Karpas-422 (cell line): ENCODE measurements around the gene ELAC2. TPM values are rescaled to one million over a fixed set of nuclear protein-coding genes. Genes with fewer than 3 reads are reported as not detected.

Experiments used
- DNase-seq: peaks from one replicate; pipeline ENCODE4 v3.0.0-alpha.2; 2015
- H2AFZ ChIP-seq: fragments of 200-600 bp; sonication (generic); 2 replicates; pipeline ENCODE4 v1.6.1; 2014; ENCODE audit warnings: antibody characterized with exemption, low read length, mixed read lengths
- H3K27ac ChIP-seq: fragments of 200-600 bp; sonication (generic); 2 replicates; pipeline ENCODE4 v1.5.1; 2014; ENCODE audit warnings: mild to moderate bottlenecking, low read length, moderate library complexity
- H3K27me3 ChIP-seq: fragments of 200-600 bp; sonication (generic); 2 replicates; pipeline ENCODE4 v1.6.1; 2014; ENCODE audit warnings: low read length, mixed read lengths
- H3K36me3 ChIP-seq: fragments of 200-600 bp; sonication (generic); 2 replicates; pipeline ENCODE4 v1.6.1; 2014; ENCODE audit warnings: low read length, mixed read lengths; ENCODE audit not compliant: insufficient read depth
- H3K4me1 ChIP-seq: fragments of 200-600 bp; sonication (generic); 2 replicates; pipeline ENCODE4 v1.6.1; 2014; ENCODE audit warnings: mild to moderate bottlenecking, low read length, mixed read lengths
- H3K4me2 ChIP-seq: fragments of 200-600 bp; sonication (generic); 2 replicates; pipeline ENCODE4 v1.6.1; 2014; ENCODE audit warnings: low read length, low read depth, mild to moderate bottlenecking; ENCODE audit not compliant: poor library complexity, severe bottlenecking
- H3K4me3 ChIP-seq: fragments of 200-600 bp; sonication (generic); 2 replicates; pipeline ENCODE4 v1.5.1; 2014; ENCODE audit warnings: mild to moderate bottlenecking, antibody characterized with exemption, low read length, mixed read lengths
- H3K79me2 ChIP-seq: fragments of 200-600 bp; sonication (generic); 2 replicates; pipeline ENCODE4 v1.6.1; 2014; ENCODE audit warnings: mild to moderate bottlenecking, low read length, mixed read lengths
- H3K9ac ChIP-seq: fragments of 200-600 bp; sonication (generic); 2 replicates; pipeline ENCODE4 v1.6.0; 2014; ENCODE audit warnings: low read length
- H3K9me2 ChIP-seq: fragments of 200-600 bp; sonication (generic), shearing (Covaris generic); replicated peaks from 2 replicates; pipeline ENCODE4 v1.6.0; 2014; ENCODE audit warnings: mild to moderate bottlenecking, low read length, moderate library complexity; ENCODE audit not compliant: insufficient read depth
- H3K9me3 ChIP-seq: fragments of 300-700, 200-600 bp; sonication (generic); 2 replicates; pipeline ENCODE4 v1.6.1; 2014; ENCODE audit warnings: low read length, mixed read lengths
- H4K20me1 ChIP-seq: fragments of 200-600 bp; sonication (generic); 2 replicates; pipeline ENCODE4 v1.6.1; 2014; ENCODE audit warnings: mild to moderate bottlenecking, antibody characterized with exemption, low read length, low read depth; ENCODE audit not compliant: insufficient read depth
- total RNA-seq: library from RNA; depleted of rRNA; stranded (reverse); fragments of >200 nt; shearing (Covaris generic); gene quantifications from 2 replicates; pipeline ENCODE4 v1.2.3, GENCODE V29; 2014; ENCODE audit warnings: low replicate concordance

The ELAC2 gene
- total RNA-seq, 1 experiment from 2014 or later: 126 TPM

DNA sequence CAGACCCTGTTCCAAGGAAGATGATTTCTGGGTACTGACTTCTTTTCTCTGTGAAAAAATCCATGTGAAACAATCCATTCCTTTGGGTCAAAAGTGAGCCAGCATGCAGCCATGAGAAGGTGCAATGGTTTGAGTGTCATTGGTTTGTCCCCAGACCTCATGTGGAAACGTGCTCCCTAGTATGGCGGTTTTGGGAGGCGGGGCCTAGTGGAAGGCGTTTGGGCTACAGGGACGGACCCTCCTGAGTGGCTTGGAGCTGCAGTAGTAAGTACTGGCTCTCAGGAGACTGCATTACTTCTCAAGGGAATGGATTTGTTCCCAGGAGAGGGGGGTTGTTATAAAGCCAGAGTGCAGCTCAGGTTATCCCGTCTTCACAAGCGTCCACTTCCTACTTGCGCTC, 19.4 kb downstream of the ELAC2 start:
- no peak overlapping the region for H3K4me3 ChIP-seq
- H3K27ac ChIP-seq: no peak overlapping the region
- no peaks in the 10 kb centered on the region; the same call in 1 of the 2 replicates for H3K4me1 ChIP-seq
- no peak overlapping the region for H2AFZ ChIP-seq
- no peaks in the 10 kb centered on the region for H3K9me2 ChIP-seq
- H4K20me1 ChIP-seq: no peaks in the 10 kb centered on the region
- H3K4me2 ChIP-seq: no peak overlapping the region
- peaks cover 53% of the 10 kb centered on the region for H3K36me3 ChIP-seq
- no peaks in the 10 kb centered on the region for H3K9me3 ChIP-seq
- no peak overlapping the region for H3K9ac ChIP-seq
- peaks cover 10% of the 10 kb centered on the region; the same call in 1 of the 2 replicates for H3K79me2 ChIP-seq
- no peak for DNase-seq
- no peaks in the 10 kb centered on the region for H3K27me3 ChIP-seq

DNA sequence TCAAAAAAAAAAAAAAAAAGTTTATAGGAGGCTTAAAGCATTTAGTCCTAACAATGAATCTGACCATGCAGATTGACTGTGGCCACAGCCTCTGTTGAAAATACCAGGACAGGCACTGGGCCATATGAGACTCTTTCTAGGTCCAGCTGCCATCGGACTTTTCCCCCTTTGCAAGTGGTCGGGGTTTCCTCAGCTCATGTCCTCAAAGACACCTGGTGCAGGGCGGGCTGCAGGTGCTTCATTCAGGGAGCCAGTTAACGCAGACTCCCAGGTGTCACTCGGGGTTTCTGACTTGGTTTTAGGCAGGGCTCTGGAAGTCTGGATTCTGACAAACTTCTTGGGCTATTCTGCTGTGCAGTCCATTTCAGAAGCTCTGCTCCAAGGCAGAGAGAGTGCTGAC, 20.9 kb downstream of the ELAC2 start:
- Histone ChIP-seq H3K9me2 (no peaks in the 10 kb centered on the region), H3K79me2 (peaks cover 2% of the 10 kb centered on the region; the same call in 1 of the 2 replicates), H3K27ac (no peak overlapping the region), H3K36me3 (peaks cover 53% of the 10 kb centered on the region), H3K4me2 (no peak overlapping the region), H3K27me3 (no peaks in the 10 kb centered on the region), H3K9me3 (no peaks in the 10 kb centered on the region), H3K4me1 (no peaks in the 10 kb centered on the region; the same call in 1 of the 2 replicates), H2AFZ (no peak overlapping the region), H3K4me3 (no peak overlapping the region), H3K9ac (no peak overlapping the region), H4K20me1 (no peaks in the 10 kb centered on the region)
- DNase-seq: no peak

DNA sequence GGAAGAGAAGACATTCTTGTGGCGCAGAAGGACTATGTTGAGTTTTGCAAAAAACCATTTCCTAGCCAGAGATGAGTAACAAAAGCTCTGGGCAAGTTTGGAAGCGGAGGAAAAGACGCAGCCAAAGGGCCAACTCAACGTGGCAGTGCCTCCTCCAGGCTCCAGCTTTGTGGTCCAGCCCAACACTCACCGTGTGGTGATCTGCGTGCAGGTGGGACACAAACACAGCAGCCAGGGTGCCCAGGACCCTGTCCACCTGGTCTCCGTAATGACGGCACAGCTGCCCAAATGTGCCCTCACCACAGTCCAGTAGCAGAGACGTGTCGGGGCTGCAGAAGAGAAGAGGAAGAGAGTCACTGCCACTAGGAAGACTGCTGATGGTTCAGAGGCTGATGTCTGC, 21.5 kb downstream of the ELAC2 start:
- Histone ChIP-seq H3K27ac (no peak overlapping the region), H3K79me2 (no peaks in the 10 kb centered on the region), H2AFZ (no peak overlapping the region), H3K9ac (no peak overlapping the region), H3K4me3 (no peak overlapping the region), H3K4me1 (peaks cover 5% of the 10 kb centered on the region), H3K27me3 (no peaks in the 10 kb centered on the region), H3K9me2 (no peaks in the 10 kb centered on the region), H4K20me1 (no peaks in the 10 kb centered on the region), H3K9me3 (no peaks in the 10 kb centered on the region), H3K4me2 (no peak overlapping the region), H3K36me3 (peaks cover 54% of the 10 kb centered on the region)
- no peak for DNase-seq

DNA sequence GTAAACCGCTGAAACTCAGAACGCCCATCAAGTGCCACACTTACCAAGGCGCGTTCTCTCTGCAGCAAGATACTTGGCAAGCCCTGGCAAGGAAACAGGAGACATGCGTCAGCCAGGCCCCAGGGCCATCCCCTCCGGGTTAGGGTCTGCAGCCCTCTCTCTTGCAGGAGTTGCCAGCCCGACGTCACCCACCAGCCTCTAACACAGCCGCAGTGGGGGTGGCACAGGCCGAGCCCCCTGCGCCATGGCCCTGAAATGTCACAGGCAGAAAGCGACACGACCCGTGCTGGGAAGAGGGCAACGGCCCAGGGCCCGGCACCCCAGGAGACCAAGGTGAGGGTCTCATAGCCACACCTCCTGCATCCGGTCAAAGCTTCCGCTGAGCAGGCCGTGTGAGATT, 21.9 kb downstream of the ELAC2 start:
- Histone ChIP-seq H3K27ac (no peak overlapping the region), H3K27me3 (no peaks in the 10 kb centered on the region), H3K4me2 (no peak overlapping the region), H3K36me3 (peaks cover 55% of the 10 kb centered on the region), H3K4me1 (peaks cover 8% of the 10 kb centered on the region), H3K4me3 (no peak overlapping the region), H4K20me1 (no peaks in the 10 kb centered on the region), H3K79me2 (no peaks in the 10 kb centered on the region), H3K9me3 (no peaks in the 10 kb centered on the region), H3K9ac (no peak overlapping the region), H2AFZ (no peak overlapping the region), H3K9me2 (no peaks in the 10 kb centered on the region)
- DNase-seq: no peak

DNA sequence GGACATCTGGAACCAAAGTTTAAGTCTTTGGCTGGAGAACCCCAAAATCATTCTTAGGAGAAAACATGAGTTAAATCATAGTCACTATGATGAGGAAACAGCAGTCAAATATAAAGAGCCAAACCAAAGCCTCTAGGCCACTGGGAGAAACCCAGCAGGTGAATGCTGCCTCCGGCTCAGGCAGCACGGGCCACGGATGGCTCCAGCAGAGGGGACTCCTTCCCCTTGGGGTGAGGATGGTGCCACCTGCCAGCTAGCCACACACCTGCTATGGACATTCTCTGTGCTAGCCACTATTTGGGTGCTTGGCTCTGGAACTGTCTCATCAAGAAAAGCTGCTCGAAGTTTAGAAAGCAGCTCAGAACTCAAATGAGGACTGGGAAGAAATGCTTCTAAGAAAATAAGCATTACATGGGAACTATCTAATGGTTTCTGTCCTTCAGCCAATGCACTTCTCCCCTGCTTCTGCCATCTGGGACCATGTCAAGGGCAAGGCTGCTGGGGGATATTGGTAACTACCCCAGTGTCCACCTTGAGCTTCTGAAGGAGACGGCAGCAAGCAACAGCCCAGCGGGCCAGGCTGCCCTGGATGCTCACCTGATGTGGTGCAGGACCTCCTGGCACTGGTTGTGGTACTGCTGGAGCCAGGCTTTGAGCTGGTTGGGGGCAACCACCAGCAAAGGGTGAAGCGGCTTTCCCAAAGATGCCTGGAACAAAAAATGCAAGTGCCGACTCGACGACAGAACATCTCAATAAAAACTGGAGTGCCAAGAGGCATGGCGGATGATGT, 22.5 kb downstream of the ELAC2 start:
- Histone ChIP-seq H2AFZ (no peak overlapping the region), H4K20me1 (no peaks in the 10 kb centered on the region), H3K9me3 (no peaks in the 10 kb centered on the region), H3K4me1 (peaks cover 13% of the 10 kb centered on the region), H3K9me2 (no peaks in the 10 kb centered on the region), H3K9ac (no peak overlapping the region), H3K36me3 (peaks cover 57% of the 10 kb centered on the region), H3K27me3 (no peaks in the 10 kb centered on the region), H3K4me3 (no peak overlapping the region), H3K79me2 (no peaks in the 10 kb centered on the region), H3K4me2 (no peak overlapping the region), H3K27ac (no peak overlapping the region)
- no peak for DNase-seq

DNA sequence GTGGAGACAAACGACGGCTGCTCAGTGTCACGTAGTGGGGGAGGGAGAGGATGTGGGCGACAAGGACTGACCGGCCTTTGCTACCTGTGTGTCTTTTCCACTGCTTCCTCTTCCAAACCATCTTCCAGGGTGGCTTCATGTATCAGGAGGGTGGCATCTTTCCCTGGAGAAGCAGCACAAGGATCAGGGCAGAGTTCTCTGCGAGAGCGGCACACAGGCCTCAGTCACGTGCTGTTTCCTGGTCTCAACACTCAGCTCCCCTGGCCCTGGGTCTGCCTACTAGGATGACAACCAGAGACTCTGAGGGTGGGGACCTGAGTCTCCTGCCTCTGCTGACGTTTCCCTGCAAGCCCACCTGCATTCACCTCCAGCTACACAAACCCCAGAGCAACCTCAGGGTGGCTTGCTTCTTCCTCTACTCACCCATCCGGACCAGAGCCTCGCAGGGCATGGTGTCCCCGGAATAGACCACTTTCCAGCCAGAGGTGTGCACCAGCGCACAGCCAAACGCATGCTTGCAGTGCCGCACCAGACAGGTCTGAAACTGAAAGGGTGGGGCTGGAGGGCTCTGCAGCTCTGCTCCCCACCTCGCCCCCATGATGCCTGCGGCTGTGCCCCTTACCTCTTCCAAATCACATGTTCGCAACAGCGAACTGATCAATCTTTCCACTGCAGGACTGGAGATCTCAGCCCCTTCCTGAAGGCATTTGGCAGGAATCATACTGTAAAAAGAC, 23.3 kb downstream of the ELAC2 start:
- H3K36me3 ChIP-seq: peaks cover 62% of the 10 kb centered on the region
- no peak overlapping the region for H3K27ac ChIP-seq

DNA sequence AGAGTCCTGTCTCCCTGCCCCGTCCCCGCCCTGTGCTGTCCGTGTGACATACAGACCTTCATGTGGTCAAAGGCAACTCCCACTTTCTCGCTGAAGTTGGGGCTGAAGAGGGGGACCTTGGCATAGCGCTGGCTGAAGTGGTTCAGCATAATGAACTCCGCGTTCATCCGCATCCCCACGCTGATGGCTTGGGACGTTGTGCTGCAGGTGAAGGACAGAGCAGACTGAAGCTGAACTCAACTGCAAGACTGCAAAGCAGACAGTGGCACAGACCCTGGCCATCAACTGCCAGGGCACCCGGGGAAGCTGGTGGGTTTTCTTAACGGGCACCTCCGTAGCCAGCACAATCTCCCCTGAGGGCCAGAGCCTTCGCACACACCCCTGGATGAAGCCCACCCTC, 24.2 kb downstream of the ELAC2 start:
- Histone ChIP-seq H4K20me1 (no peaks in the 10 kb centered on the region), H2AFZ (no peak overlapping the region), H3K27me3 (no peaks in the 10 kb centered on the region), H3K79me2 (no peaks in the 10 kb centered on the region), H3K27ac (no peak overlapping the region), H3K9me2 (no peaks in the 10 kb centered on the region), H3K9me3 (no peaks in the 10 kb centered on the region), H3K4me2 (no peak overlapping the region), H3K4me1 (peaks cover 30% of the 10 kb centered on the region), H3K4me3 (no peak overlapping the region), H3K36me3 (peaks cover 62% of the 10 kb centered on the region), H3K9ac (no peak overlapping the region)
- DNase-seq: no peak

More for the DNA sequence above, 23.3 kb downstream of the ELAC2 start:
- Histone ChIP-seq H2AFZ (no peak overlapping the region), H3K4me1 (peaks cover 21% of the 10 kb centered on the region), H3K27me3 (no peaks in the 10 kb centered on the region), H3K9me2 (no peaks in the 10 kb centered on the region), H4K20me1 (no peaks in the 10 kb centered on the region), H3K4me2 (no peak overlapping the region), H3K4me3 (no peak overlapping the region), H3K79me2 (no peaks in the 10 kb centered on the region), H3K9ac (no peak overlapping the region), H3K9me3 (no peaks in the 10 kb centered on the region)
- no peak for DNase-seq

DNA sequence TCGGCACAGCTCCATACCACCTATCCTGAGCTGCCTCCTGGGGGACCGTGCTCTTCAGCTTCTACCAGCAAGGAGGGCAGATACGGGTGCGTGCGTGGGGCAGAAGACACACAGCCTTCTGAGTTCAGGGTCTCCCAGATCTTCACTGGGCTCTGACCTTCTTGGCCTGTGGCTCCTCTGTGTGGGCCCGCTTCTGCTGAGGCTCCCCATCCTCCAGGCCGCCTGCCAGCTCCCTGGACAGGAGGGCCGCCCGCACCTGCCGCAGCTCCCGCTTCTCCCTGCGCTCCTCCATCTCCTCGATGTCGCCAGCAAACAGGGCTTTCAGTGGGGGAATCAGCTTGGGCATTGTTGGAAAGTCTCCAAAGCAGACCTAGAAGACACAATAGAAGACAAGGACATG, 25.2 kb downstream of the ELAC2 start:
- Histone ChIP-seq H3K9me3 (no peaks in the 10 kb centered on the region), H4K20me1 (no peaks in the 10 kb centered on the region), H3K4me2 (no peak overlapping the region), H3K4me1 (peaks cover 40% of the 10 kb centered on the region), H3K79me2 (no peaks in the 10 kb centered on the region), H3K9me2 (no peaks in the 10 kb centered on the region), H3K4me3 (no peak overlapping the region), H3K36me3 (peaks cover 55% of the 10 kb centered on the region), H3K27ac (no peak overlapping the region), H3K9ac (no peak overlapping the region), H2AFZ (no peak overlapping the region), H3K27me3 (no peaks in the 10 kb centered on the region)
- no peak for DNase-seq
